HepG2 (cell line): ENCODE measurements around the gene INO80B.

Experiments
- MEIS2 ChIP-seq: sonication (generic); formaldehyde crosslinking; IDR thresholded peaks from 2 replicates; pipeline ENCODE4 v1.9.0; 2021; ENCODE audit warnings: mild to moderate bottlenecking, missing genetic modification reagents
- POLR2A ChIP-seq, 2 experiments: IDR thresholded peaks; 2 replicates each; pipeline ENCODE4 v1.6.1; 2011; ENCODE audit warnings: low read depth in 2 of 2, low read length in 2 of 2, mild to moderate bottlenecking in 1 of 2, moderate library complexity in 1 of 2; ENCODE audit not compliant: insufficient read depth in 1 of 2
- STAG1 ChIP-seq: sonication (generic); formaldehyde crosslinking; IDR thresholded peaks from 2 replicates; pipeline ENCODE4 v1.4.0; 2020; ENCODE audit warnings: missing genetic modification reagents
- ZNF766 ChIP-seq: sonication (generic); formaldehyde crosslinking; IDR thresholded peaks from 2 replicates; pipeline ENCODE4 v1.5.0; 2020; ENCODE audit warnings: missing genetic modification reagents, borderline replicate concordance

GRCh38 chr2:74472086-74472944 lies 17.4 kb downstream of the INO80B start, which contains the start of gene MRPL53:
- peak; percentile 96 for TF ChIP-seq MEIS2 (CRISPR knock-in tag)
- peak; percentile 48 for TF ChIP-seq STAG1 (CRISPR knock-in tag)
- TF ChIP-seq ZNF766: peak; percentile 94; the same call in 1 of the 2 replicates
- peak; percentile 94 to 97 for TF ChIP-seq POLR2A (IDR thresholded peaks at IDR 0.05; ENCODE audit: insufficient read depth in 1 of 2, low read depth in 2 of 2, low read length in 2 of 2)
